ENCODE results near the gene KIF26B. TPM values are rescaled to one million over a fixed set of nuclear protein-coding genes. Genes with fewer than 3 reads are reported as not detected.

Gene KIF26B
- total RNA-seq, 2 experiments from 2014 or later = not detected

GRCh38 chr1:245589906-245590305 lies 435.1 kb downstream of the KIF26B start:
- H3K9me3 Mint-ChIP-seq = no peaks in the 10 kb centered on the region
- H3K4me1 Mint-ChIP-seq = no peaks in the 10 kb centered on the region
- no peak overlapping the region for H3K4me3 Mint-ChIP-seq
- POLR2A ChIA-PET = no interaction called here
- CTCF ChIA-PET = interaction anchor here (1.2 kb wide), 1 partner anchor 121 kb away, joined by 5 read pairs; no protein-coding TSS in a partner anchor
- no peaks in the 10 kb centered on the region for H3K27me3 Mint-ChIP-seq
- H3K27ac Mint-ChIP-seq = no peak overlapping the region
- DNase-seq = no peak
- H3K36me3 Mint-ChIP-seq (ENCODE audit: low read depth) = no peaks in the 10 kb centered on the region

DNA sequence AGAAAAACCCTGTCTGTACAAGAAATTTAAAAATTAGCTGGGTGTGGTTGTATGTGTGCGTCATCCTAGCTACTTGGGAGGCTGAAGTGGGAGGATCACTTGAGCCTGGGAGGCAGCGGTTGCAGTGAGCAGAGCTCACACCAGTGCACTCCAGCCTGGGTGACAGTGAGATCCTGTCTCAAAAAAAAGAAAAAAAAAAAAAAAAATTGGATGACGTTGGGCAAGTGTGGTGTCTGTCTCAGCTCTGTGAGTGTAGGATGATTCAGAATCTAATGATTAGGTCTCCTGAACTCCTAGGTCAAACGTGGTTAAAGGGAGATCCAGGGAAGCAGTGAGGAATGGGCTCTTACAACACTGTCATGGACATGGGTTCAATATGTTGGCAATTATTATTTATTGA lies 435.9 kb downstream of the KIF26B start:
- no peak overlapping the region for H3K4me3 Mint-ChIP-seq
- H3K27me3 Mint-ChIP-seq = no peaks in the 10 kb centered on the region
- no peaks in the 10 kb centered on the region for H3K4me1 Mint-ChIP-seq
- no peak overlapping the region for H3K27ac Mint-ChIP-seq
- DNase-seq = no peak
- POLR2A ChIA-PET = no interaction called here
- H3K36me3 Mint-ChIP-seq (ENCODE audit: low read depth) = no peaks in the 10 kb centered on the region
- no peaks in the 10 kb centered on the region for H3K9me3 Mint-ChIP-seq
- CTCF ChIA-PET = interaction anchor here (1.2 kb wide), 1 partner anchor 120 kb away, joined by 5 read pairs; no protein-coding TSS in a partner anchor

DNA sequence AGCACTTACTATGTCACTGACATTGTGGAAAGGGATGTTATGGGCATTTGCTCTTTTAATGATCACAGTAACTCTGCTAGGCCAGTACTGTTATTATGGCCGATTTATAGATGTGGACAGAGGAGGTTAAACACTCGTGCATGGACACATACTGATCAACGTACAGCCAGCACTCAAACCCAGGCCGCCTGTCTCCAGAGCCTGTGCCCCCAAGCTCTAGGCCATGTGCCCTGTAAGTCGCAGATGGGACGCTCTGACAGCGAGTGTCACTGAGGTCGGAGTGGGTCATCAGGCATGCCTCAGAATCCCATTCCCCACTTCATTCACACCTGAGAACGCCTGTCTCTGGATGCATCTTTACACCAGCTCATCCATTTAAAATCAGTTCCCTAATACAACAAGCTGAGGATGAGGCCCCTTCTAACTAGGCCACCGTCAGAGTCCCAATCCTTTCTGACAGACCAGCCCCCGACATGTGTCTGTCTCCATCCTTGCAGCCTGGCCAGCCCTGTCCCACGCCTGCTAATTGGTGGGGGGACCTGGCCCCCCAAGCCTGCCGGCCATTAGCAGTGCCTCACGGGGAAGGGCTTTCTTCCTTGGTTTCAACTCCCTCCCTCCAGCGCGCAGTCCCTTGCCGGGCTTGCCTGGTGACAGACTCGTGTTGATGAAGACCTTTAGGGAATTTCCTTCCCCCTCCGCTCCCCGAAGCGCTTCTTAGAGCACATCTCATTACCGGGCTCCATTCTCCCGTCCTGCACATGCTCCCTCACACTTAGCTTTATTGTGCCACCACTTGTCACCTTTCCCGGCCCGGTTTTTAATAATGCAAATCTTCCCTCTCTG lies 436.8 kb downstream of the KIF26B start:
- H3K4me3 Mint-ChIP-seq = no peak overlapping the region
- H3K36me3 Mint-ChIP-seq (ENCODE audit: low read depth) = no peaks in the 10 kb centered on the region
- H3K27me3 Mint-ChIP-seq = no peaks in the 10 kb centered on the region
- CTCF ChIA-PET = no interaction called here
- POLR2A ChIA-PET = no interaction called here
- DNase-seq = no peak
- H3K9me3 Mint-ChIP-seq = no peaks in the 10 kb centered on the region
- no peaks in the 10 kb centered on the region for H3K4me1 Mint-ChIP-seq
- no peak overlapping the region for H3K27ac Mint-ChIP-seq

DNA sequence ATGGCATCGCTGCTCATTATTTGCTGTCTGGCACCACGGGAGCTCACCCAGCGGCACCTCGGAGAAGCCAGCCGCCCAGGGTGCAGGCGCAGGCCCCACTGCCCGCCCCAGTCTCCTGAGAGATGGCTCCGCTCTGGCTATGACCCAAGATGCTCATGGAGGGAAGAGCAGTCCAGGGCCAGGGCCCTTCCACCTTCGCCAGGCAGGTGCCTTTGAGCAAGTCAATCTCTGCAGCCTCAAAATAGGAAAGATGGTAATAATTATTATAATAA lies 437.3 kb downstream of the KIF26B start:
- no peaks in the 10 kb centered on the region for H3K27me3 Mint-ChIP-seq
- H3K9me3 Mint-ChIP-seq = no peaks in the 10 kb centered on the region
- POLR2A ChIA-PET = no interaction called here
- CTCF ChIA-PET = no interaction called here
- no peak overlapping the region for H3K27ac Mint-ChIP-seq
- no peak overlapping the region for H3K4me3 Mint-ChIP-seq
- H3K36me3 Mint-ChIP-seq (ENCODE audit: low read depth) = no peaks in the 10 kb centered on the region
- no peak for DNase-seq
- no peaks in the 10 kb centered on the region for H3K4me1 Mint-ChIP-seq

DNA sequence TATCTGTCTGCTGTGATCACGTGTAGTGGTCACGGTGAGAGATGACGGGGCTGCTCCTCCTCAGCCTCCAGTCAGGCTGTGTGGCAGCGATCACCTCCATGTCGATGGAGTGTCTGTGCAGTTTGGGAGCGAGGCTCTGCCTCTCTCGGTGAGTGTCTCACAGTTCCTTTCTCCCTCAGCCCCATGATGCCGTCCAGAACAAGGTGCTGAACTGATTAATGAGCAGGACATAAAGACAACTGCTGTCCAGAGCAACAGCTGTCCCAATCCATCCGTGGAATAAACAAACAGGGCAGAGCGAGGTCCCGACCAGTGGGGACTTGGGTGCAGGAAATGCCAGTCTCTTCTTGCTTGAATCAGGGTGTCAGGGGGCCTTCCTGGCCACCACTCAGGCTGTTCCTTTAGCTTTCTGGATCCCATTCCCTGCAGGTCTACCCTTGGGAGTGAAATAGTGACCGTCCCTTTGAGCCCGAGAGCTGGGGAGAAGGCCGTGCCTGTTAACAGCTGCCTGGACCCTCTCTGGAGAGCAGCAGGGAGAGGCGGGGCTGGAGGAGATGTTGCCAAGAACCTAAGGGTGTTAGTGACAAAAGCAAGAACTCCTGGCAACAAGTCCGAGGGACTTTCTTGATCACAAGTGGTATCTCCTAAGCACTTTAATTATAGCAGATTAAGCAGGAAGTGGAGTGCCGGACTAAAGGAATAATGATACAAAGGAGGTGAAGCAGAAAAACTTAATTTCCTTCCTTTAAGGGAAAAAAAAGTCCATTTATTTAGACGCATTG lies 443.9 kb downstream of the KIF26B start:
- no peaks in the 10 kb centered on the region for H3K4me1 Mint-ChIP-seq
- H3K27me3 Mint-ChIP-seq = no peaks in the 10 kb centered on the region
- no peaks in the 10 kb centered on the region for H3K9me3 Mint-ChIP-seq
- H3K4me3 Mint-ChIP-seq = no peak overlapping the region
- DNase-seq = no peak
- no peaks in the 10 kb centered on the region for H3K36me3 Mint-ChIP-seq (ENCODE audit: low read depth)
- no peak overlapping the region for H3K27ac Mint-ChIP-seq
- CTCF ChIA-PET = no interaction called here
- POLR2A ChIA-PET = no interaction called here

GRCh38 chr1:245599371-245600174 lies 444.8 kb downstream of the KIF26B start:
- Mint-ChIP-seq H3K27ac (no peak overlapping the region), H3K27me3 (no peaks in the 10 kb centered on the region), H3K4me3 (no peak overlapping the region), H3K4me1 (no peaks in the 10 kb centered on the region), H3K9me3 (no peaks in the 10 kb centered on the region), H3K36me3 (ENCODE audit: low read depth) (no peaks in the 10 kb centered on the region)
- no peak for DNase-seq
- CTCF ChIA-PET = no interaction called here
- POLR2A ChIA-PET = no interaction called here

- Mint-ChIP-seq H3K27ac (no peak overlapping the region), H3K4me1 (no peaks in the 10 kb centered on the region), H3K4me3 (no peak overlapping the region), H3K36me3 (ENCODE audit: low read depth) (no peaks in the 10 kb centered on the region), H3K9me3 (no peaks in the 10 kb centered on the region), H3K27me3 (no peaks in the 10 kb centered on the region)
- ChIA-PET CTCF (no interaction called here), POLR2A (no interaction called here)
- no peak for DNase-seq
Measured at GRCh38 chr1:245600658-245601057, 445.9 kb downstream of the KIF26B start.

DNA sequence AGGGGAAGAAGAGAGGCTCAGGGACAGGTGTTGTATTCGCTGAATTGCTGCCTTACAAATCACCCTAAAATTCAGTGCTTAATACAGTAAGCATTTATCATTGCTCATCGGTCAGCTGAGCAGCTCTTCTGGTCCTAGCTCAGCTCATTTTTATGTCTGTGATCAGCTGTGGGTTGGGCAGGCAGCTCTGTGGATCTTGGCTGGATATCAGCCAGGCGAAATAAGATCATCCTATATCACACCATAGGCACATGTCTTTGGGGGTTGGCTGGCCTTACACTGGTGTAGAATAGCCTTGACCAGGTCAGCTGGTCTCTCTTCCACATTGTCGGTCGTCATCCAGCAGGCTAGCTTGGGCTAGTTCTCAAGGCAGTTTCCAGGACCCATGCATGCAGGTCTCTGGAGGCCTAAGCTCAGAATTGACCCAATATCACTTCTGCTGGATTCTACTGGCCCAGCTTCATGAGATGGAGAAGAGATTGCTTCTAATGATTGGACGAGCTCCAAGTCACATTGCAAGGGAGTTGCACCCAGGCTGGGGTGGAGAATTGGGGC lies 448.6 kb downstream of the KIF26B start:
- no peaks in the 10 kb centered on the region for H3K9me3 Mint-ChIP-seq
- H3K4me3 Mint-ChIP-seq = no peak overlapping the region
- ChIA-PET POLR2A (no interaction called here), CTCF (no interaction called here)
- H3K4me1 Mint-ChIP-seq = no peaks in the 10 kb centered on the region
- DNase-seq = no peak
- H3K27ac Mint-ChIP-seq = no peak overlapping the region
- no peaks in the 10 kb centered on the region for H3K27me3 Mint-ChIP-seq
- no peaks in the 10 kb centered on the region for H3K36me3 Mint-ChIP-seq (ENCODE audit: low read depth)

DNA sequence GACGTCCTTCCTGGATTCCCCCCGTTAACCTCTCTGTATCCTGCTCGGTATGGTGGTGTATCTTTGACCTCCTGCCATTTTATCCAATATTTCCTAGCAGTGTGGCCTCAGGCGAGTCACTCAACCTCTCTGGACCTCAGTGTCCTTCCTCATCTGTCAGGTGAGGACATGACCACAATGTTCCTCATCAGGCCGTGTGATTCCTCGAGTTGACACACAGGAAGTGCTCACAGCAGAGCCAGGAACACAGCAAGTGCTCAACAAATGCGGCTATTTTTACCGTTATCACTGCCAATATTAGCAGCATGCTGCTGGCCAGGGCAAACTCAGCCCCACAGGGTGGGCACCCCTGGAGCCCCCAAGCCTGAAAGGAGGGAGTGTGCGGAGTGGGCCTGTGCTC lies 450.2 kb downstream of the KIF26B start:
- Mint-ChIP-seq H3K4me3 (no peak overlapping the region), H3K36me3 (ENCODE audit: low read depth) (no peaks in the 10 kb centered on the region), H3K27me3 (no peaks in the 10 kb centered on the region), H3K9me3 (no peaks in the 10 kb centered on the region), H3K27ac (no peak overlapping the region), H3K4me1 (no peaks in the 10 kb centered on the region)
- no peak for DNase-seq
- POLR2A ChIA-PET = no interaction called here
- CTCF ChIA-PET = no interaction called here

- Mint-ChIP-seq H3K36me3 (ENCODE audit: low read depth) (no peaks in the 10 kb centered on the region), H3K4me3 (no peak overlapping the region)
- POLR2A ChIA-PET = no interaction called here
Measured at GRCh38 chr1:245605480-245606156, 450.8 kb downstream of the KIF26B start.

GRCh38 chr1:245606157-245606725 lies 451.5 kb downstream of the KIF26B start:
- Mint-ChIP-seq H3K9me3 (no peaks in the 10 kb centered on the region), H3K36me3 (ENCODE audit: low read depth) (no peaks in the 10 kb centered on the region), H3K4me3 (no peak overlapping the region), H3K4me1 (no peaks in the 10 kb centered on the region), H3K27ac (no peak overlapping the region), H3K27me3 (no peaks in the 10 kb centered on the region)
- ChIA-PET CTCF (no interaction called here), POLR2A (no interaction called here)
- DNase-seq = no peak

More at GRCh38 chr1:245605480-245606156, 450.8 kb downstream of the KIF26B start:
- Mint-ChIP-seq H3K27me3 (no peaks in the 10 kb centered on the region), H3K9me3 (no peaks in the 10 kb centered on the region), H3K4me1 (no peaks in the 10 kb centered on the region), H3K27ac (no peak overlapping the region)
- CTCF ChIA-PET = no interaction called here
- no peak for DNase-seq

DNA sequence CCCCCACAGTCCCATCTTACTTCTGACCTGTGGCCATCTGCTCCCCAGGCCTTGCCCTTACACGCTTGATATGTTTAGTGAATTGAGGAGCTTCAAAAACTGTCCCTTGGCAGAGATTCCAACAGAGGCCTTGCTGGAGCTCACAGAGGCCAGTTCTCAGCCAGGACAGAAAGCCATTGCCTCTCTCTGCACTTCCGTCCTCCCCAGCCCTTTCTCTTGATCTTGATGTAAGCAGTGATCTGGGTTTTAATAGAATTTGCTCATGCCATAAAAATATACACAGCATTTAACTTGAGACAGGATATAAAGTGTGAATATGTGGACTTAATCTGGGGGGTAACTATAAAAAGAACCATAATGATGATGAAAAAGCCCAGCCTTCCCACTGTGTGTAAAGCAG lies 453.5 kb downstream of the KIF26B start:
- H3K9me3 Mint-ChIP-seq = no peaks in the 10 kb centered on the region
- no peaks in the 10 kb centered on the region for H3K36me3 Mint-ChIP-seq (ENCODE audit: low read depth)
- H3K27me3 Mint-ChIP-seq = no peaks in the 10 kb centered on the region
- POLR2A ChIA-PET = no interaction called here
- H3K4me3 Mint-ChIP-seq = no peak overlapping the region
- DNase-seq = no peak
- H3K27ac Mint-ChIP-seq = no peak overlapping the region
- no peaks in the 10 kb centered on the region for H3K4me1 Mint-ChIP-seq
- CTCF ChIA-PET = no interaction called here

Data from activated CD4-positive, alpha-beta T cell treated with anti-CD3 and anti-CD28 coated beads, Interleukin-2, amount 10 ng/mL, durations not matched to agents 7 days and 5 days (primary cell).